Endothelial cell of umbilical vein (primary cell): ENCODE results near the gene OOEP. TPM values are rescaled to one million over a fixed set of nuclear protein-coding genes. Genes with fewer than 3 reads are reported as not detected.

Source experiments
- BruUV-seq: library from RNA; stranded (reverse); fragments of 400-500 nt; replicated peaks from 2 replicates; lab custom pipeline; 2021; lab: Mats Ljungman, UMichigan
- CTCF ChIA-PET: fragments of 300-600, 350-600 bp; sonication (Branson Sonifier 250); formaldehyde crosslinking; loops from one replicate; lab custom pipeline; 2021; ENCODE audit warnings: antibody characterized with exemption, inconsistent platforms; lab: Charles Lee
- POLR2A ChIA-PET: fragments of 300-600, 350-600 bp; sonication (Branson Sonifier 250); formaldehyde crosslinking; loops from one replicate; lab custom pipeline; 2021; ENCODE audit warnings: antibody characterized with exemption, inconsistent platforms; lab: Charles Lee
- DNase-seq: peaks from one replicate; pipeline ENCODE4 v3.0.0-alpha.2; 2011; ENCODE audit warnings: low read depth, low spot score
- FAIRE-seq: peaks from 2 replicates; lab custom pipeline; 2011; peaks lifted over from hg19 to GRCh38; lab: Jason Lieb, UNC
- H2AFZ ChIP-seq: 2 replicates; pipeline ENCODE4 v1.6.0; 2012; ENCODE audit warnings: low read depth, low read length, control low read depth, inconsistent platforms
- H3K27ac ChIP-seq: 2 replicates; pipeline ENCODE4 v1.5.1; 2011; ENCODE audit warnings: low read depth, mild to moderate bottlenecking, control low read depth, low read length, moderate library complexity; ENCODE audit not compliant: insufficient read depth
- H3K27me3 ChIP-seq, 2 experiments: 2 replicates each; pipeline versions ENCODE4 v1.6.0 to v1.6.1; 2011; ENCODE audit warnings: low read length in 2 of 2, mixed read lengths in 1 of 2; ENCODE audit not compliant: control insufficient read depth in 2 of 2, insufficient read depth in 2 of 2
- H3K36me3 ChIP-seq, 2 experiments: 2 replicates in 1 of 2; 3 replicates in 1 of 2; pipeline ENCODE4 v1.5.1; 2011; ENCODE audit warnings: low read length in 2 of 2, mild to moderate bottlenecking in 1 of 2, moderate library complexity in 1 of 2; ENCODE audit not compliant: control insufficient read depth in 2 of 2, insufficient read depth in 2 of 2; ENCODE audit errors: extremely low read depth in 1 of 2
- H3K4me1 ChIP-seq: 3 replicates; pipeline ENCODE4 v1.5.1; 2011; ENCODE audit warnings: mild to moderate bottlenecking, low read length; ENCODE audit not compliant: control insufficient read depth, insufficient read depth; ENCODE audit errors: extremely low read depth
- H3K4me2 ChIP-seq: 2 replicates; pipeline ENCODE4 v1.6.1; 2011; ENCODE audit warnings: low read length, control low read depth, mixed read lengths; ENCODE audit not compliant: insufficient read depth
- H3K4me3 ChIP-seq, 3 experiments: fragments of 200-600 bp in 1 of 3; sonication (generic), shearing (Covaris generic) in 1 of 3; replicated peaks in 1 of 3; 2 replicates each; pipeline ENCODE4 v1.5.1; 2011 to 2016; ENCODE audit warnings: control low read depth in 3 of 3, low read length in 3 of 3, mild to moderate bottlenecking in 2 of 3, inconsistent platforms in 1 of 3, low read depth in 1 of 3, moderate library complexity in 1 of 3; ENCODE audit not compliant: insufficient read depth in 1 of 3
- H3K79me2 ChIP-seq: 2 replicates; pipeline ENCODE4 v1.6.0; 2012; ENCODE audit warnings: low read length, inconsistent platforms; ENCODE audit not compliant: control insufficient read depth, insufficient read depth
- H3K9ac ChIP-seq: replicated peaks from 2 replicates; pipeline ENCODE3; 2011; ENCODE audit warnings: low read length, control low read depth; ENCODE audit not compliant: insufficient read depth; ENCODE audit errors: extremely low read depth
- H3K9me1 ChIP-seq: replicated peaks from 3 replicates; pipeline ENCODE4 v1.6.0; 2011; ENCODE audit warnings: mild to moderate bottlenecking, low read length; ENCODE audit not compliant: control insufficient read depth, insufficient read depth; ENCODE audit errors: extremely low read depth
- H3K9me3 ChIP-seq: replicated peaks from 2 replicates; pipeline ENCODE4 v1.5.1; 2012; ENCODE audit warnings: low read length, inconsistent platforms; ENCODE audit not compliant: control insufficient read depth, insufficient read depth
- H4K20me1 ChIP-seq: replicated peaks from 2 replicates; pipeline ENCODE3; 2011; ENCODE audit warnings: mild to moderate bottlenecking, low read length; ENCODE audit not compliant: control insufficient read depth, insufficient read depth; ENCODE audit errors: extremely low read depth
- EZH2 ChIP-seq: IDR thresholded peaks from 2 replicates; pipeline ENCODE4 v1.6.1; 2012; ENCODE audit warnings: borderline replicate concordance, low read depth, mild to moderate bottlenecking, moderate library complexity, low read length, inconsistent platforms; ENCODE audit not compliant: severe bottlenecking
- FOS ChIP-seq: IDR thresholded peaks from 2 replicates; pipeline ENCODE4 v1.6.1; 2011; ENCODE audit warnings: mild to moderate bottlenecking, low read length, moderate library complexity, borderline replicate concordance; ENCODE audit not compliant: insufficient read depth
- GATA2 ChIP-seq: IDR thresholded peaks from 2 replicates; pipeline ENCODE4 v1.7.0; 2011; ENCODE audit warnings: low read depth, mild to moderate bottlenecking, moderate library complexity, mixed read lengths, low read length; ENCODE audit not compliant: insufficient read length, insufficient read depth
- JUN ChIP-seq: IDR thresholded peaks from 2 replicates; pipeline ENCODE4 v1.6.1; 2011; ENCODE audit warnings: borderline replicate concordance, low read depth; ENCODE audit not compliant: insufficient read length, insufficient read depth
- MAX ChIP-seq: IDR thresholded peaks from 2 replicates; pipeline ENCODE4 v1.6.1; 2011; ENCODE audit not compliant: insufficient read depth, insufficient read length
- MYC ChIP-seq: IDR thresholded peaks from one replicate; pipeline ENCODE4 v1.6.1; 2011; ENCODE audit warnings: mild to moderate bottlenecking, low read depth, low read length
- POLR2A ChIP-seq: IDR thresholded peaks from 2 replicates; pipeline ENCODE4 v1.6.1; 2012; ENCODE audit warnings: low read depth, mild to moderate bottlenecking, control low read depth, low read length
- POLR2AphosphoS5 ChIP-seq: IDR thresholded peaks from 2 replicates; pipeline ENCODE4 v1.6.1; 2012; ENCODE audit warnings: low read depth, mild to moderate bottlenecking, control low read depth, low read length, moderate library complexity; ENCODE audit not compliant: insufficient read depth
- dilution Hi-C: fragments of 300-500 bp; cut with MboI; formaldehyde crosslinking; loops from one replicate; pipeline ENCODE4 v1.15.0; 2019; ENCODE audit warnings: low sequenced_read_pairs; ENCODE audit not compliant: extremely low pct_ligation_motif_present
- intact Hi-C: fragments of 100-400 bp; cut with micrococcal nuclease; formaldehyde crosslinking; loops from one replicate; pipeline ENCODE4 v1.10.0; 2022
- polyA plus RNA-seq, 4 experiments: library from polyadenylated mRNA; depleted of rRNA in 3 of 4; stranded (reverse) in 3 of 4; unstranded in 1 of 4; fragments of >200 nt; gene quantifications; 2 replicates each; pipeline versions ENCODE4 v1.2.1 to v1.2.3, GENCODE V29; 2011 to 2012; ENCODE audit warnings: missing spikeins in 1 of 4
- total RNA-seq: library from RNA; stranded (reverse); gene quantifications from 2 replicates; pipeline ENCODE4 v1.2.3, GENCODE V29; 2021
- TF ChIP-seq, protein P1 (sequence below), 2 donors: IDR thresholded peaks; 1 replicate in 1 of 2; 2 replicates in 1 of 2; pipeline ENCODE4 v1.5.1; 2011; ENCODE audit warnings: low read length in 2 of 2, mild to moderate bottlenecking in 2 of 2, moderate library complexity in 2 of 2, control low read depth in 1 of 2, inconsistent platforms in 1 of 2, low read depth in 1 of 2; ENCODE audit not compliant: insufficient read depth in 1 of 2; ENCODE audit errors: extremely low read depth in 1 of 2

OOEP gene
- total and polyA plus RNA-seq, 2 donors (not counting 3 experiments of a cell fraction or from before 2014, with no cell fraction given) = 0.19 TPM; not detected in 1

DNA sequence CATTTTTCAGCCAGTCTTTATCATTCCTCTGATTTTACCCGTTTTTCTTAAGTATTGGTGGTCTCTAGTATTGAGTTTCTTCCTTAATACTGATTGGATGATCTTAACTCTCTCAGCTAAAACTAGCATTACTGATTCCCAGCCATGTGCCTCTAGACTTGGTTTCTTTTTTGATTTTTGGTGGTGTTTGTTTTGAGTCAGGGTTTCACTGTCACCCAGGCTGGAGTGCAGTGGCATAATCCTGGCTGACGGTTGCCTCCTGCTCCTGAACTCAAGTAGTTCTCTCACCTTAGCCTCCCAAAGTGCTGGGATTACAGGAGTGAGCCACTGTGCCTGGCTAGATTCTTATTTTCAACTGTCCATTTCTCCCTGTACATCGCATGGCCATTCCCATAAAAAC is 40.5 kb downstream of the OOEP start:
- H4K20me1 ChIP-seq = no peaks in the 10 kb centered on the region
- DNase-seq (no peak), FAIRE-seq (no peak)
- H3K4me3 ChIP-seq = no peak overlapping the region
- TF ChIP-seq JUN (no peak), POLR2AphosphoS5 (no peak), MYC (no peak), POLR2A (no peak), GATA2 (no peak)
- H3K36me3 ChIP-seq = no peaks in the 10 kb centered on the region
- no peak overlapping the region for H3K4me2 ChIP-seq
- H3K79me2 ChIP-seq = no peaks in the 10 kb centered on the region
- ChIA-PET CTCF (interaction anchor here (0.7 to 9.1 kb wide), 8 partner anchors 35 to 917 kb away, joined by 3 to 432 read pairs (median 5); no protein-coding TSS in a partner anchor), POLR2A (no interaction called here)
- H3K27ac ChIP-seq = no peak overlapping the region
- H3K27me3 ChIP-seq = peaks cover 6 to 14% of the 10 kb centered on the region in 2 experiments
- H3K9ac ChIP-seq = no peak overlapping the region
- no TSS peak for BruUV-seq
- dilution Hi-C loops (no loop called here), intact Hi-C loops (no loop called here)
- no peak overlapping the region for H2AFZ ChIP-seq
- no peaks in the 10 kb centered on the region for H3K9me3 ChIP-seq
- no peaks in the 10 kb centered on the region for H3K4me1 ChIP-seq
- no peaks in the 10 kb centered on the region for H3K9me1 ChIP-seq

DNA sequence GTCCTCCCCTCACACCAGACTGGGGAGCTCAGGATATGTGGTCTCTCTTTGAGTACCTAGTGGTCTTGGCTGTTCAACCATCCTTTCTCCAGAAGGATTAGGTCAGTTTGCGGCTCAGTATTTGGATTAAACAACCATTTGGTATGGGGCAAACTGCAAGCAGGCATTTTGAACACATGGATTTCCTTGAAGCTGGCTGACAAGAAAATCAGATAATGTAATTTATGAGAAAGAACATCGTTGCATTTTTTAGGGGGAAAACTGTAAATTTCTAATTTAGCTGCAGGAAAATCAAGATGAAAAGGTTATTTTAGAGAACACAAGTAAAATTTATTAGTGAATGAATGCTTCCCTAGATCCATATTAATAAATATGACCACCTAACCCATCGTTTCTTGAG is 40.9 kb downstream of the OOEP start:
- FAIRE-seq = no peak
- no peaks in the 10 kb centered on the region for H3K4me1 ChIP-seq
- no peak for TF ChIP-seq FOS
- TF ChIP-seq EZH2 = no peak
- TF ChIP-seq POLR2A = no peak
- TF ChIP-seq MYC = no peak
- TF ChIP-seq MAX = no peak
- TF ChIP-seq, protein P1, sequence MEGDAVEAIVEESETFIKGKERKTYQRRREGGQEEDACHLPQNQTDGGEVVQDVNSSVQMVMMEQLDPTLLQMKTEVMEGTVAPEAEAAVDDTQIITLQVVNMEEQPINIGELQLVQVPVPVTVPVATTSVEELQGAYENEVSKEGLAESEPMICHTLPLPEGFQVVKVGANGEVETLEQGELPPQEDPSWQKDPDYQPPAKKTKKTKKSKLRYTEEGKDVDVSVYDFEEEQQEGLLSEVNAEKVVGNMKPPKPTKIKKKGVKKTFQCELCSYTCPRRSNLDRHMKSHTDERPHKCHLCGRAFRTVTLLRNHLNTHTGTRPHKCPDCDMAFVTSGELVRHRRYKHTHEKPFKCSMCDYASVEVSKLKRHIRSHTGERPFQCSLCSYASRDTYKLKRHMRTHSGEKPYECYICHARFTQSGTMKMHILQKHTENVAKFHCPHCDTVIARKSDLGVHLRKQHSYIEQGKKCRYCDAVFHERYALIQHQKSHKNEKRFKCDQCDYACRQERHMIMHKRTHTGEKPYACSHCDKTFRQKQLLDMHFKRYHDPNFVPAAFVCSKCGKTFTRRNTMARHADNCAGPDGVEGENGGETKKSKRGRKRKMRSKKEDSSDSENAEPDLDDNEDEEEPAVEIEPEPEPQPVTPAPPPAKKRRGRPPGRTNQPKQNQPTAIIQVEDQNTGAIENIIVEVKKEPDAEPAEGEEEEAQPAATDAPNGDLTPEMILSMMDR (IDR thresholded peaks at IDR 0.05; ENCODE audit: extremely low read depth in 1 of 2, insufficient read depth in 1 of 2, low read depth in 1 of 2, low read length in 2 of 2) = no peak
- TF ChIP-seq JUN = no peak
- TF ChIP-seq GATA2 = no peak
- TF ChIP-seq POLR2AphosphoS5 = no peak
- CTCF ChIA-PET = interaction anchor here (0.7 to 9.1 kb wide), 13 partner anchors 10 to 917 kb away, joined by 3 to 432 read pairs (median 3); partner anchors contain the start of gene SLC17A5
- H3K27me3 ChIP-seq = peaks cover 6 to 14% of the 10 kb centered on the region in 2 experiments
- intact Hi-C loops = no loop called here
- DNase-seq = no peak
- H3K4me2 ChIP-seq = no peak overlapping the region
- no peaks in the 10 kb centered on the region for H3K79me2 ChIP-seq
- no peak overlapping the region for H3K9ac ChIP-seq
- dilution Hi-C loops = no loop called here
- BruUV-seq = no TSS peak
- H3K27ac ChIP-seq = no peak overlapping the region
- H3K4me3 ChIP-seq = no peak overlapping the region
- no peaks in the 10 kb centered on the region for H4K20me1 ChIP-seq
- H3K9me3 ChIP-seq = no peaks in the 10 kb centered on the region
- no peaks in the 10 kb centered on the region for H3K9me1 ChIP-seq
- H3K36me3 ChIP-seq = no peaks in the 10 kb centered on the region
- POLR2A ChIA-PET = no interaction called here
- H2AFZ ChIP-seq = no peak overlapping the region
